MM.1S (cell line): ENCODE results near the gene LDLRAD4.

Experiments
- DNase-seq: peaks from one replicate; pipeline ENCODE4 v3.0.0-alpha.2; 2015
- H2AFZ ChIP-seq: fragments of 300-600 bp; sonication (generic); 2 replicates; pipeline ENCODE4 v1.6.0; 2016; ENCODE audit warnings: antibody characterized with exemption, low read length
- H3F3A ChIP-seq: fragments of 300-600 bp; sonication (generic); 2 replicates; pipeline ENCODE4 v1.6.1; 2016; ENCODE audit warnings: mild to moderate bottlenecking, antibody characterized with exemption, low read length, moderate library complexity, mixed read lengths; ENCODE audit not compliant: insufficient read depth
- H3K27ac ChIP-seq: fragments of 300-600 bp; sonication (generic); 2 replicates; pipeline ENCODE4 v1.5.1; 2016; ENCODE audit warnings: mild to moderate bottlenecking, low read length
- H3K27me3 ChIP-seq: fragments of 300-600 bp; sonication (generic); replicated peaks from 2 replicates; pipeline ENCODE4 v1.6.0; 2016; ENCODE audit warnings: low read length; ENCODE audit not compliant: insufficient read depth
- H3K36me3 ChIP-seq: fragments of 300-600 bp; sonication (generic); replicated peaks from 2 replicates; pipeline ENCODE4 v1.6.1; 2016; ENCODE audit warnings: mild to moderate bottlenecking, low read length, mixed read lengths; ENCODE audit not compliant: insufficient read depth
- H3K4me1 ChIP-seq: fragments of 300-600 bp; sonication (generic); 2 replicates; pipeline ENCODE4 v1.6.1; 2016; ENCODE audit warnings: low read length, mixed read lengths
- H3K4me2 ChIP-seq: fragments of 300-600 bp; sonication (generic); 2 replicates; pipeline ENCODE4 v1.6.0; 2016; ENCODE audit warnings: low read depth, low read length
- H3K4me3 ChIP-seq: fragments of 300-600 bp; sonication (generic); 2 replicates; pipeline ENCODE4 v1.5.1; 2016; ENCODE audit warnings: low read length, mixed read lengths
- H3K79me2 ChIP-seq: fragments of 300-600 bp; sonication (generic); 2 replicates; pipeline ENCODE4 v1.6.1; 2016; ENCODE audit warnings: mixed run types, low read length, mixed read lengths
- H3K9ac ChIP-seq: fragments of 300-600 bp; sonication (generic); 2 replicates; pipeline ENCODE4 v1.6.1; 2016; ENCODE audit warnings: low read length, mixed read lengths
- H3K9me2 ChIP-seq: fragments of 300-600 bp; sonication (generic); replicated peaks from 2 replicates; pipeline ENCODE4 v1.6.1; 2016; ENCODE audit warnings: mild to moderate bottlenecking, low read length, mixed read lengths; ENCODE audit not compliant: insufficient read depth
- H3K9me3 ChIP-seq: fragments of 300-600 bp; sonication (generic); replicated peaks from 2 replicates; pipeline ENCODE4 v1.6.1; 2016; ENCODE audit warnings: mild to moderate bottlenecking, low read length, mixed read lengths; ENCODE audit not compliant: insufficient read depth
- H4K20me1 ChIP-seq: fragments of 300-600 bp; sonication (generic); 2 replicates; pipeline ENCODE4 v1.6.1; 2016; ENCODE audit warnings: mild to moderate bottlenecking, low read length, moderate library complexity, mixed read lengths; ENCODE audit not compliant: insufficient read depth
- CTCF ChIP-seq: fragments of 300-600 bp; sonication (generic); IDR thresholded peaks from 2 replicates; pipeline ENCODE4 v1.5.1; 2016; ENCODE audit warnings: antibody characterized with exemption, low read length, mixed read lengths
- EZH2 ChIP-seq: fragments of 300-600 bp; sonication (generic); optimal IDR thresholded peaks from 2 replicates; pipeline ENCODE3; 2017; ENCODE audit warnings: low read depth, mild to moderate bottlenecking, antibody characterized with exemption, low read length, mixed read lengths
- EZH2phosphoT487 ChIP-seq: fragments of 300-600 bp; sonication (generic); IDR thresholded peaks from 2 replicates; pipeline ENCODE4 v1.6.1; 2018; ENCODE audit warnings: antibody characterized with exemption, low read length

The LDLRAD4 gene

GRCh38 chr18:13447621-13448334 is 229.2 kb downstream of the LDLRAD4 start:
- TF ChIP-seq EZH2 (no peak), CTCF (no peak), EZH2phosphoT487 (no peak)
- Histone ChIP-seq H3K9ac (no peak overlapping the region), H3K4me3 (no peak overlapping the region), H3K9me2 (no peaks in the 10 kb centered on the region), H3K4me1 (no peaks in the 10 kb centered on the region), H3K27ac (no peak overlapping the region), H3K79me2 (no peaks in the 10 kb centered on the region), H3K4me2 (no peak overlapping the region), H3F3A (no peaks in the 10 kb centered on the region), H3K9me3 (no peaks in the 10 kb centered on the region), H3K27me3 (no peaks in the 10 kb centered on the region), H3K36me3 (no peaks in the 10 kb centered on the region), H4K20me1 (no peaks in the 10 kb centered on the region), H2AFZ (no peak overlapping the region)
- no peak for DNase-seq

GRCh38 chr18:13448335-13448795 is 229.8 kb downstream of the LDLRAD4 start:
- no peaks in the 10 kb centered on the region for H3K9me2 ChIP-seq
- no peak overlapping the region for H3K4me3 ChIP-seq
- TF ChIP-seq EZH2phosphoT487 (no peak), CTCF (no peak), EZH2 (no peak)
- H3F3A ChIP-seq: no peaks in the 10 kb centered on the region
- no peak overlapping the region for H3K4me2 ChIP-seq
- DNase-seq: no peak
- no peak overlapping the region for H3K27ac ChIP-seq
- H3K9ac ChIP-seq: no peak overlapping the region
- no peaks in the 10 kb centered on the region for H3K9me3 ChIP-seq
- H2AFZ ChIP-seq: no peak overlapping the region
- no peaks in the 10 kb centered on the region for H3K79me2 ChIP-seq
- H3K36me3 ChIP-seq: no peaks in the 10 kb centered on the region
- no peaks in the 10 kb centered on the region for H3K27me3 ChIP-seq
- no peaks in the 10 kb centered on the region for H3K4me1 ChIP-seq
- H4K20me1 ChIP-seq: no peaks in the 10 kb centered on the region

- H3K27me3 ChIP-seq: no peaks in the 10 kb centered on the region
- no peak overlapping the region for H3K9ac ChIP-seq
- no peaks in the 10 kb centered on the region for H3K36me3 ChIP-seq
- H3F3A ChIP-seq: no peaks in the 10 kb centered on the region
- no peak overlapping the region for H3K4me3 ChIP-seq
- no peaks in the 10 kb centered on the region for H3K79me2 ChIP-seq
- no peak for TF ChIP-seq EZH2phosphoT487
- TF ChIP-seq CTCF: no peak
- no peak for TF ChIP-seq EZH2
- no peak for DNase-seq
- no peaks in the 10 kb centered on the region for H4K20me1 ChIP-seq
- H2AFZ ChIP-seq: no peak overlapping the region
- H3K4me1 ChIP-seq: no peaks in the 10 kb centered on the region
- H3K9me3 ChIP-seq: no peaks in the 10 kb centered on the region
- no peak overlapping the region for H3K27ac ChIP-seq
- H3K9me2 ChIP-seq: no peaks in the 10 kb centered on the region
- no peak overlapping the region for H3K4me2 ChIP-seq
These were observed 231.1 kb downstream of the LDLRAD4 start for GRCh38 chr18:13449651-13450050.
